ENCODE measurements around the gene ATF7.

DNA sequence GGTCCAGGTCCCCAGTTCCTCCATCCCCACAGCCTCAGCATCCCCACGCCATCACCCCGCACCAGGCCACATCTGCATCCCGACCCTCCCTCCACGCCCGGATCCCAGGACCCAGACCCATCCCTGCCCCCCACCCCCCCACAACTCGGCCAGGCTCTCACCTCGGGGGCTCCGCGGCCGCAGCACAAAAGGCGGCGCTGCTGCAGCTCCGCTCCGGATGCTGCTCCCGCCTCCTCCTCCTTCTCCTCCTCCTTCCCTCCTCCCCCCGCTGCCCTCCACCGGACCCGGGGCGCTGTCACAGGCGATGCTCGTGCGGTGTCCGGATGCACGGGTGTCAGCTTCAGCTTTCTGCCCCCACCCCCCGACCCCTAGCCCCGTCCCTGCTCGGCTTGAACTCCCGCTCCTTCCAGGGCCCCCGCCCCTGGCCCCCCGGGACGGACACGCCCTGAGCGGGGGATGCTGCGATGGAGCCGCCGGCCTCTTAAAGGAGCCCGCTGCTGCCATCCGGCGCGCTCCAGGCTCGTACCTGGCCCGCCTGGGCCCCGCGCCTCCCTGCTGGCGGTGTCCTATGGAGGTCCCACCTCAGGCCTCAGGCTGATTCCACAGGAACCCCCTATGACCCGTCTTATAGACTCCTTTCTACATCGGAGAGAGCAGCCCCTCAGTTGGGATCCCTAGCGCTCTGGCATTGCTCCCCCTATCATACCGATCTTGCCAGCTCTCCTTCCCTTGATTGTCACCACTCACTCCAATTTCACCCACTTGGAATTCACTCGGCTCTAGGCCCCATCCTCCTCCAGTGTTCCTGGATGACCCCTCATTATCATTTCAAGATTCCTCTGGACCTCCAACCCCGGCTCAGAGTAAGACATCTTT lies 126.7 kb downstream of the ATF7 start, which contains the start of gene MAP3K12:
- TF ChIP-seq, protein P1, sequence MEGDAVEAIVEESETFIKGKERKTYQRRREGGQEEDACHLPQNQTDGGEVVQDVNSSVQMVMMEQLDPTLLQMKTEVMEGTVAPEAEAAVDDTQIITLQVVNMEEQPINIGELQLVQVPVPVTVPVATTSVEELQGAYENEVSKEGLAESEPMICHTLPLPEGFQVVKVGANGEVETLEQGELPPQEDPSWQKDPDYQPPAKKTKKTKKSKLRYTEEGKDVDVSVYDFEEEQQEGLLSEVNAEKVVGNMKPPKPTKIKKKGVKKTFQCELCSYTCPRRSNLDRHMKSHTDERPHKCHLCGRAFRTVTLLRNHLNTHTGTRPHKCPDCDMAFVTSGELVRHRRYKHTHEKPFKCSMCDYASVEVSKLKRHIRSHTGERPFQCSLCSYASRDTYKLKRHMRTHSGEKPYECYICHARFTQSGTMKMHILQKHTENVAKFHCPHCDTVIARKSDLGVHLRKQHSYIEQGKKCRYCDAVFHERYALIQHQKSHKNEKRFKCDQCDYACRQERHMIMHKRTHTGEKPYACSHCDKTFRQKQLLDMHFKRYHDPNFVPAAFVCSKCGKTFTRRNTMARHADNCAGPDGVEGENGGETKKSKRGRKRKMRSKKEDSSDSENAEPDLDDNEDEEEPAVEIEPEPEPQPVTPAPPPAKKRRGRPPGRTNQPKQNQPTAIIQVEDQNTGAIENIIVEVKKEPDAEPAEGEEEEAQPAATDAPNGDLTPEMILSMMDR (IDR thresholded peaks at IDR 0.05; ENCODE audit: extremely low read depth in 1 of 2, insufficient read depth in 1 of 2, low read depth in 1 of 2, low read length in 2 of 2): no peak
- no peak for TF ChIP-seq POLR2AphosphoS5 (IDR thresholded peaks at IDR 0.05; ENCODE audit: insufficient read depth, low read depth, low read length)
- TF ChIP-seq POLR2A (IDR thresholded peaks at IDR 0.05; ENCODE audit: low read depth, low read length): no peak
- no peak for TF ChIP-seq EZH2 (IDR thresholded peaks at IDR 0.05; ENCODE audit: borderline replicate concordance, low read depth, low read length, severe bottlenecking)
- no peak for TF ChIP-seq FOS (IDR thresholded peaks at IDR 0.05; ENCODE audit: borderline replicate concordance, insufficient read depth, low read length)
- TF ChIP-seq JUN (IDR thresholded peaks at IDR 0.05; ENCODE audit: borderline replicate concordance, insufficient read depth, insufficient read length, low read depth): no peak
- no peak for TF ChIP-seq GATA2 (IDR thresholded peaks at IDR 0.05; ENCODE audit: insufficient read depth, insufficient read length, low read depth, low read length)
